Neural cell (in vitro differentiated cells): ENCODE results near the gene PARM1. TPM values are rescaled to one million over a fixed set of nuclear protein-coding genes. Genes with fewer than 3 reads are reported as not detected.

ENCODE experiments used
- H2AFZ ChIP-seq: fragments of 200-600, 300-800 bp; sonication (generic), shearing (Covaris generic); 2 replicates; pipeline ENCODE4 v1.6.0; 2014; ENCODE audit warnings: low read depth, mild to moderate bottlenecking, antibody characterized with exemption, low read length, moderate library complexity
- H3F3A ChIP-seq: fragments of 200-600 bp; shearing (Covaris generic); 2 replicates; pipeline ENCODE4 v1.6.1; 2016; ENCODE audit warnings: mild to moderate bottlenecking, moderate library complexity, mixed read lengths, antibody characterized with exemption, low read length; ENCODE audit not compliant: insufficient read depth, poor library complexity, severe bottlenecking
- H3K27ac ChIP-seq: fragments of 200-600, 300-800 bp; sonication (generic), shearing (Covaris generic); 2 replicates; pipeline ENCODE4 v1.5.1; 2014; ENCODE audit warnings: mild to moderate bottlenecking, low read length, moderate library complexity
- H3K27me3 ChIP-seq: fragments of 300-800, 200-600 bp; sonication (generic), shearing (Covaris generic); 2 replicates; pipeline ENCODE4 v1.6.0; 2014; ENCODE audit warnings: mild to moderate bottlenecking, low read depth, low read length, moderate library complexity; ENCODE audit not compliant: insufficient read depth
- H3K36me3 ChIP-seq: fragments of 300-800, 200-600 bp; sonication (generic), shearing (Covaris generic); 2 replicates; pipeline ENCODE4 v1.5.1; 2014; ENCODE audit warnings: mild to moderate bottlenecking, antibody characterized with exemption, low read length, moderate library complexity; ENCODE audit not compliant: insufficient read depth
- H3K4me2 ChIP-seq: fragments of 300-800, 200-600 bp; sonication (generic), shearing (Covaris generic); 2 replicates; pipeline ENCODE4 v1.6.0; 2014; ENCODE audit warnings: mild to moderate bottlenecking, low read length
- H3K4me3 ChIP-seq: fragments of 300-800, 200-600 bp; sonication (generic), shearing (Covaris generic); 2 replicates; pipeline ENCODE4 v1.5.1; 2014; ENCODE audit warnings: mild to moderate bottlenecking, low read length, moderate library complexity
- H3K79me2 ChIP-seq: fragments of 200-600 bp; shearing (Covaris generic); replicated peaks from 2 replicates; pipeline ENCODE4 v1.6.0; 2014; ENCODE audit warnings: mild to moderate bottlenecking, low read length, moderate library complexity; ENCODE audit not compliant: insufficient read depth
- H3K9ac ChIP-seq: fragments of 300-800, 200-600 bp; sonication (generic), shearing (Covaris generic); 2 replicates; pipeline ENCODE4 v1.6.1; 2016; ENCODE audit warnings: mild to moderate bottlenecking, low read length, mixed read lengths
- H3K9me2 ChIP-seq: fragments of 200-600 bp; shearing (Covaris generic); 2 replicates; pipeline ENCODE4 v1.6.1; 2016; ENCODE audit warnings: mild to moderate bottlenecking, low read length, mixed read lengths; ENCODE audit not compliant: insufficient read depth
- H3K9me3 ChIP-seq: fragments of 200-600, 300-800 bp; sonication (generic), shearing (Covaris generic); 2 replicates; pipeline ENCODE4 v1.6.1; 2016; ENCODE audit warnings: mild to moderate bottlenecking, mixed run types, low read length, moderate library complexity, mixed read lengths
- H4K20me1 ChIP-seq: fragments of 200-600 bp; shearing (Covaris generic); 2 replicates; pipeline ENCODE4 v1.6.1; 2016; ENCODE audit warnings: mild to moderate bottlenecking, mixed run types; ENCODE audit not compliant: insufficient read depth
- EP300 ChIP-seq: fragments of 450-650 bp; conservative IDR thresholded peaks from 2 replicates; pipeline ENCODE4 v1.6.1; 2014; ENCODE audit warnings: antibody characterized with exemption, mild to moderate bottlenecking, moderate library complexity; ENCODE audit not compliant: poor library complexity, severe bottlenecking
- EZH2 ChIP-seq: fragments of 200-600, 300-800 bp; shearing (Covaris generic), sonication (generic); IDR thresholded peaks from 2 replicates; pipeline ENCODE4 v1.6.1; 2014; ENCODE audit warnings: antibody characterized with exemption, low read length, borderline replicate concordance, mild to moderate bottlenecking; ENCODE audit not compliant: insufficient read depth, poor library complexity, severe bottlenecking
- MXI1 ChIP-seq: fragments of 450-650 bp; conservative IDR thresholded peaks from 2 replicates; pipeline ENCODE4 v1.6.1; 2014; ENCODE audit warnings: antibody characterized with exemption, mild to moderate bottlenecking; ENCODE audit not compliant: poor library complexity, severe bottlenecking
- POLR2AphosphoS5 ChIP-seq: IDR thresholded peaks from 2 replicates; pipeline ENCODE4 v1.6.1; 2012
- RAD21 ChIP-seq: fragments of 450-650 bp; conservative IDR thresholded peaks from 2 replicates; pipeline ENCODE4 v1.6.1; 2014; ENCODE audit warnings: antibody characterized with exemption, mild to moderate bottlenecking, moderate library complexity
- SMC3 ChIP-seq: fragments of 450-650 bp; conservative IDR thresholded peaks from 2 replicates; pipeline ENCODE4 v1.6.1; 2014; ENCODE audit warnings: antibody characterized with exemption, mild to moderate bottlenecking, moderate library complexity; ENCODE audit not compliant: poor library complexity
- TAF1 ChIP-seq: IDR thresholded peaks from 2 replicates; pipeline ENCODE4 v1.6.1; 2012; ENCODE audit warnings: low read depth
- polyA plus RNA-seq: library from polyadenylated mRNA; depleted of rRNA; stranded (reverse); fragments of >200 nt; gene quantifications from 2 replicates; pipeline ENCODE4 v1.2.3, GENCODE V29; 2014
- TF ChIP-seq, protein P1 (sequence below): fragments of 450-650 bp; IDR thresholded peaks from 2 replicates; pipeline ENCODE4 v1.5.1; 2014; ENCODE audit warnings: antibody characterized with exemption, mild to moderate bottlenecking, moderate library complexity; ENCODE audit not compliant: poor library complexity, severe bottlenecking
- TF ChIP-seq, protein P2 (sequence below): IDR thresholded peaks from 2 replicates; pipeline ENCODE4 v1.6.1; 2012; ENCODE audit warnings: borderline replicate concordance

PARM1 gene
- polyA plus RNA-seq, 1 donor from 2014 or later: 1.3 TPM

DNA sequence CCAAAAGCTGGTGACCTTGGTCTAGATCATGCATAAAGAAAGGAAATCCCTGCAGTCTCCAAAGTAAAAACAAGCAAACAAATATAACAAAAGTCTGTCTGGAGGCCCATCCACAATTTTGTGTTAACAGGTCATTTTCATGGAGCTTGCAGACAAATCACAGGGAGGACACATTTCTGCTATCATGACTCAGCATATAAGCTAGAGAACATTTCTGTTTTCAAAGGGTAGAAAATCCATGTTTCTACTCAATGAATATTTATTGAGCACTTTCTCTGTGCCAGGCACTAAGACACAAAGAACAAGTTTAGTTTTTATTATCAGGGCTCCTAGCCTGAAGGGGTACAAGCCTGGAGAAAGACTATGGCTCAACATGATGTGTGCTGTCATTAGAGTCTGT lies 71.1 kb downstream of the PARM1 start:
- H3K4me3 ChIP-seq: no peak overlapping the region
- TF ChIP-seq EP300: no peak
- no peak for TF ChIP-seq TAF1
- TF ChIP-seq RAD21: no peak
- TF ChIP-seq EZH2: no peak
- TF ChIP-seq, protein P1, sequence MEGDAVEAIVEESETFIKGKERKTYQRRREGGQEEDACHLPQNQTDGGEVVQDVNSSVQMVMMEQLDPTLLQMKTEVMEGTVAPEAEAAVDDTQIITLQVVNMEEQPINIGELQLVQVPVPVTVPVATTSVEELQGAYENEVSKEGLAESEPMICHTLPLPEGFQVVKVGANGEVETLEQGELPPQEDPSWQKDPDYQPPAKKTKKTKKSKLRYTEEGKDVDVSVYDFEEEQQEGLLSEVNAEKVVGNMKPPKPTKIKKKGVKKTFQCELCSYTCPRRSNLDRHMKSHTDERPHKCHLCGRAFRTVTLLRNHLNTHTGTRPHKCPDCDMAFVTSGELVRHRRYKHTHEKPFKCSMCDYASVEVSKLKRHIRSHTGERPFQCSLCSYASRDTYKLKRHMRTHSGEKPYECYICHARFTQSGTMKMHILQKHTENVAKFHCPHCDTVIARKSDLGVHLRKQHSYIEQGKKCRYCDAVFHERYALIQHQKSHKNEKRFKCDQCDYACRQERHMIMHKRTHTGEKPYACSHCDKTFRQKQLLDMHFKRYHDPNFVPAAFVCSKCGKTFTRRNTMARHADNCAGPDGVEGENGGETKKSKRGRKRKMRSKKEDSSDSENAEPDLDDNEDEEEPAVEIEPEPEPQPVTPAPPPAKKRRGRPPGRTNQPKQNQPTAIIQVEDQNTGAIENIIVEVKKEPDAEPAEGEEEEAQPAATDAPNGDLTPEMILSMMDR: no peak
- no peak for TF ChIP-seq POLR2AphosphoS5
- TF ChIP-seq, protein P2, sequence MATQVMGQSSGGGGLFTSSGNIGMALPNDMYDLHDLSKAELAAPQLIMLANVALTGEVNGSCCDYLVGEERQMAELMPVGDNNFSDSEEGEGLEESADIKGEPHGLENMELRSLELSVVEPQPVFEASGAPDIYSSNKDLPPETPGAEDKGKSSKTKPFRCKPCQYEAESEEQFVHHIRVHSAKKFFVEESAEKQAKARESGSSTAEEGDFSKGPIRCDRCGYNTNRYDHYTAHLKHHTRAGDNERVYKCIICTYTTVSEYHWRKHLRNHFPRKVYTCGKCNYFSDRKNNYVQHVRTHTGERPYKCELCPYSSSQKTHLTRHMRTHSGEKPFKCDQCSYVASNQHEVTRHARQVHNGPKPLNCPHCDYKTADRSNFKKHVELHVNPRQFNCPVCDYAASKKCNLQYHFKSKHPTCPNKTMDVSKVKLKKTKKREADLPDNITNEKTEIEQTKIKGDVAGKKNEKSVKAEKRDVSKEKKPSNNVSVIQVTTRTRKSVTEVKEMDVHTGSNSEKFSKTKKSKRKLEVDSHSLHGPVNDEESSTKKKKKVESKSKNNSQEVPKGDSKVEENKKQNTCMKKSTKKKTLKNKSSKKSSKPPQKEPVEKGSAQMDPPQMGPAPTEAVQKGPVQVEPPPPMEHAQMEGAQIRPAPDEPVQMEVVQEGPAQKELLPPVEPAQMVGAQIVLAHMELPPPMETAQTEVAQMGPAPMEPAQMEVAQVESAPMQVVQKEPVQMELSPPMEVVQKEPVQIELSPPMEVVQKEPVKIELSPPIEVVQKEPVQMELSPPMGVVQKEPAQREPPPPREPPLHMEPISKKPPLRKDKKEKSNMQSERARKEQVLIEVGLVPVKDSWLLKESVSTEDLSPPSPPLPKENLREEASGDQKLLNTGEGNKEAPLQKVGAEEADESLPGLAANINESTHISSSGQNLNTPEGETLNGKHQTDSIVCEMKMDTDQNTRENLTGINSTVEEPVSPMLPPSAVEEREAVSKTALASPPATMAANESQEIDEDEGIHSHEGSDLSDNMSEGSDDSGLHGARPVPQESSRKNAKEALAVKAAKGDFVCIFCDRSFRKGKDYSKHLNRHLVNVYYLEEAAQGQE: no peak
- no peak for TF ChIP-seq SMC3
- TF ChIP-seq MXI1: no peak
- H3K27me3 ChIP-seq: no peaks in the 10 kb centered on the region
- H3F3A ChIP-seq: no peaks in the 10 kb centered on the region
- no peaks in the 10 kb centered on the region for H3K79me2 ChIP-seq
- no peak overlapping the region for H2AFZ ChIP-seq
- H3K4me2 ChIP-seq: no peak overlapping the region
- H3K9me2 ChIP-seq: no peaks in the 10 kb centered on the region
- no peaks in the 10 kb centered on the region for H4K20me1 ChIP-seq
- H3K36me3 ChIP-seq: no peaks in the 10 kb centered on the region
- no peaks in the 10 kb centered on the region for H3K9me3 ChIP-seq
- no peak overlapping the region for H3K27ac ChIP-seq
- H3K9ac ChIP-seq: no peak overlapping the region

DNA sequence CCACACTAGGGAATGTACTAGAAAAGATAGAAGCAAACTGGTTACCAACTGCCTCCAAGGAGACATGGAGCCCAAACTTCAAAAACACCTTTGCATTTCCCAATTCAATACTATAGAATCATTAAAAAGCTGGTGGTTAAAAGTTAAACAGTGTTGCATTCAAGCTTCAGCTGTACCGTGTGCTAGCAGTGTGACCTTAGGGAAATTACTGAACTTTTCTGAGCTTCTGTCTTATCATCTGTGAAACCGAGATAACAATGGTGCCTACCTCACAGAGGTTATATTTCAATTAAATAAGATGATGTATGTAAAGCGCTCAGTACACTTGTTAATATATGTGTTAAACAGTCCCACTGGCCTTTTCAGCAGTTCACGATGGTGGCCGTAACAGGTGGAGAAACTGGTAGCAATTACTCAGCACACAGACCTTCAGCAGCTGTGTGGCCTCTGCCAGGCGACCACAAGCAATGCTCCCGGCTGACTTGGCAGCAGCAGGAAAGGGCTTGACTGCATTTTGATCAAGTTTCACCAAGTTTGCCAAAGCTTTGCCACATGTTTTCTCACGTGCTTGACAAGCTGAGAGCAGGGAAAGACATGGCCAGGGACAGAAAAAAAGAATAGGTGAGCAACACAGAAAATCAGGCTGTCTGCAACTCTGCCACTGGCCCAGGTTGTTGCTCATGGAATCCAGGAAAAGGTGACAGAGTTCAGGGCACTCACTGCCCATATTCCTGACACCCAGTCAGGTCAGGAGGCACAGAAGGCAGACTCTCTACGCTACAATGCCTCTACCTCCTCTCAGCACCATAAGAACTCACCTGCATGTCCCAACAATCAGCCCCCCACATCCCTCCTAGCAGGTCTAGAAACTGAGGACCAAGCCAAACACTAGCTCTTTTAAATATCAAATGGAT lies 72.1 kb downstream of the PARM1 start:
- no peaks in the 10 kb centered on the region for H3K36me3 ChIP-seq
- H3K79me2 ChIP-seq: no peaks in the 10 kb centered on the region
- TF ChIP-seq POLR2AphosphoS5: no peak
- TF ChIP-seq MXI1: no peak
- no peak for TF ChIP-seq EP300
- TF ChIP-seq, protein P1: no peak
- no peak for TF ChIP-seq TAF1
- no peak for TF ChIP-seq EZH2
- TF ChIP-seq SMC3: no peak
- H3K4me3 ChIP-seq: no peak overlapping the region
- H4K20me1 ChIP-seq: no peaks in the 10 kb centered on the region
- H3K9me3 ChIP-seq: no peaks in the 10 kb centered on the region
- no peaks in the 10 kb centered on the region for H3F3A ChIP-seq
- no peak overlapping the region for H3K4me2 ChIP-seq
- H3K27me3 ChIP-seq: no peaks in the 10 kb centered on the region
- H3K27ac ChIP-seq: no peak overlapping the region
- H2AFZ ChIP-seq: no peak overlapping the region
- H3K9me2 ChIP-seq: no peaks in the 10 kb centered on the region
- no peak overlapping the region for H3K9ac ChIP-seq
